HS-5 (cell line): ENCODE data around the gene GTF2IRD2.
"Not testable (repeated sequence)": the region's sequence is repeated elsewhere in the genome, so short reads cannot be mapped to it uniquely, and the experiment has no call there.

Source experiments
- DNase-seq: peaks from one replicate; pipeline ENCODE4 v3.0.0-alpha.2; 2012; ENCODE audit warnings: low read depth

Gene GTF2IRD2

GRCh38 chr7:74850833-74851721, at the start of gene GTF2IRD2:
Gene GTF2IRD2, minus strand, starts transcription at chr7:74851605. Its CDS starts 15,227 bp downstream, at chr7:74836378.
- DNase-seq: not testable (repeated sequence)

- peak; percentile 25 for DNase-seq
Measured at GRCh38 chr7:74890158-74891123, 39.0 kb upstream of the GTF2IRD2 start.

DNA sequence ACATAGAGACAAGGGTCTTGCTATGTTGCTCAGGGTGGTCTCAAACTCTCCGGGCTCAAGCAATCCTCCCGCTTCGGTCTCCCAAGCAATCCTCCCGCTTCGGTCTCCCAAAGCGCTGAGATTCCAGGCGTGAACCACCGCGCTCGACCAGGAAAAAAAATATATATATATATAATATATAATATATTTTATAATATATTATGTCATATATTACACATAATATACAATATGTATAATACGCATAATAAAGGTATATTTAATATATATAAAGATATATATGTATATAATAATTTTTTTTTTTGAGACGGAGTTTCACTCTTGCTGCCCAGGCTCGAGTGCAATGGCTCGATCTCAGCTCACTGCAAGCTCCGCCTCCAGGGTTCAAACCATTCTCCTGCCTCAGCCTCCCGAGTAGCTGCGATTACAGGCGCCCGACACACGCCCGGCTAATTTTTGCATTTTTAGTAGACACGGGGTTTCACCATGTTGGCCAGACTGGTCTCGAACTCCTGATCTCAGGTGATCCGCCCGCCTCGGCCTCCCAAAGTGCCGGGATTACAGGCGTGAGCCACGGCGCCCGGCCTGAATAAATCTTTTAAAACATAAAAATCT, 38.2 kb upstream of the GTF2IRD2 start:
- not testable (repeated sequence) for DNase-seq

GRCh38 chr7:74885295-74885694, 33.9 kb upstream of the GTF2IRD2 start:
- not testable (repeated sequence) for DNase-seq

- DNase-seq: not testable (repeated sequence)
Measured at GRCh38 chr7:74882110-74882509, 30.7 kb upstream of the GTF2IRD2 start.

DNA sequence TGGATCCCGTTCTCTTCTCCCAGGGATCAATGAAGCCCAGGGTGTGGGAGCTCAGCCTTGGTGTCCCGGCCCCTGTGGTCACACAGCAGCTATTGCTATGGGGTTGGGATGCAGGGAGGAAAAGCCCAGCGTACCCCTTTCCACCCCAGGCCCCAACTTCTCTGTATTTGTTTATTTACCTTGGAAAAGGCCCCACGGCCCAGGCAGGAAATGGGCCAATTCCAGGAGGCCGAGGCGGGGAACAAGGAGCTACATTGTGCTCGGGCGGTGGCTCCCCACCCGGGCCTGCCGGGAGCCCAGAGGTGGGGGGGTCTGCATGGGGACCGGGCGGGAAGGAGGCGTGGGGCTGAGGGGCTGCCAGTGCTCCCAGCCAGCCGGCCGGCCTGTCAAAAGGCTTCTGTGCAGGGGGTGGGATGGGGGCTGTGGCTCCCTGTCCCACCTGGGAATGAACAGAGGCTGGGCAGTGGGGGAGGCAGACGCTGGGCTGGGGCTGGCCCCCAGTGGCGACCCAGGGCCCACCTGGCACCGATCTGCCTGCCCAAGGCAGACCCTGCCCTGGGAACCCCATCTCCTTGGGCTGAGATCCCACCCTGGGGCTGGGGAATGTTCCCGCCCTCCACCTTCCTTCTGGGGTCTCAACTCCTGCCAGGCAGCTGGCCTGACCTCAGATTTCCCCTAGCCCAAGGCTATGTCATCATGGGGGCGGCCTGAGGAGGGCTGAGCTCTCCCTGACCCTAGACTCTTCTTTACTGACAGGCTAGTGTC, 23.5 kb upstream of the GTF2IRD2 start:
- not testable (repeated sequence) for DNase-seq

- not testable (repeated sequence) for DNase-seq
Measured at GRCh38 chr7:74874104-74874747, 22.8 kb upstream of the GTF2IRD2 start.

GRCh38 chr7:74872542-74872941, 21.1 kb upstream of the GTF2IRD2 start:
- DNase-seq: not testable (repeated sequence)

DNA sequence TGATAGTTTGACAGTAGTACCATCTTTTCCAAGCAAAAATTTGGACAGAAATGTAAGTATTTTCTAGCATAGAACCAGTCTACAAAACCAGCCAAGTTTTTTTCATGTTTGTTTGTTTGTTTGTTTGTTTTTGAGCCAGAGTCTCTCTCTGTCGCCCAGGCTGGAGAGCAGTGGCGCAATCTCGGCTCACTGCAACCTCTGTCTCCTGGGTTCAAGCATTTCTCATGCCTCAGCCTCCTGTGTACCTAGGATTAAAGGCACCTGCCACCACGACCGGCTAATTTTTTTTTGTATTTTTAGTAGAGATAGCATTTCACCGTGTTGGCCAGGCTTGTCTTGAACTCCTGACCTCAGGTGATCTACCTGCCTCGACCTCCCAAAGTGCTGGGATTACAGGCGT, 14.4 kb upstream of the GTF2IRD2 start:
- DNase-seq: not testable (repeated sequence)

DNA sequence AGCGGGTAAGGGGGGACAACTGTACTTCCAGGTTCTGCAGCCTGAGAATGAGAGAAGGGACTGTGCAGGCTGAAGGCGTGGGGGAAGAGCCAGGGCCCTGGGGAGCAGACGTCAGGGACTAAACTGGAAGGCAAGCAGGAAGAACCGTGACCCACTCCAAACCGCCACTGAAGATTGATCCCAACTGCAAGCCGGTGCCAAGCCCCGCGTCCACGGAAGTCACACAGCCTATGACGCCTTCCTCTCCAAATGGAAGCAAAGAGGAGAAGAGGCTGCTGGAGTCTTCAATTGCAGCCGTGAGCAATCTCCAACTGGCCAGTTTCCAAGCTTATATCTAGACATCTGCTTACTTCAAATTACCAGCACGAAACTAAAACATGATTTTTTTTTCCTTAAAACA, 1.6 kb downstream of the GTF2IRD2 start:
- DNase-seq: not testable (repeated sequence)

- DNase-seq: not testable (repeated sequence)
Measured at GRCh38 chr7:74830411-74830810, 21.0 kb downstream of the GTF2IRD2 start.

- not testable (repeated sequence) for DNase-seq
Measured at GRCh38 chr7:74829959-74830358, 21.4 kb downstream of the GTF2IRD2 start.

- DNase-seq: not testable (repeated sequence)
Measured at GRCh38 chr7:74821259-74821658, 30.1 kb downstream of the GTF2IRD2 start.

DNA sequence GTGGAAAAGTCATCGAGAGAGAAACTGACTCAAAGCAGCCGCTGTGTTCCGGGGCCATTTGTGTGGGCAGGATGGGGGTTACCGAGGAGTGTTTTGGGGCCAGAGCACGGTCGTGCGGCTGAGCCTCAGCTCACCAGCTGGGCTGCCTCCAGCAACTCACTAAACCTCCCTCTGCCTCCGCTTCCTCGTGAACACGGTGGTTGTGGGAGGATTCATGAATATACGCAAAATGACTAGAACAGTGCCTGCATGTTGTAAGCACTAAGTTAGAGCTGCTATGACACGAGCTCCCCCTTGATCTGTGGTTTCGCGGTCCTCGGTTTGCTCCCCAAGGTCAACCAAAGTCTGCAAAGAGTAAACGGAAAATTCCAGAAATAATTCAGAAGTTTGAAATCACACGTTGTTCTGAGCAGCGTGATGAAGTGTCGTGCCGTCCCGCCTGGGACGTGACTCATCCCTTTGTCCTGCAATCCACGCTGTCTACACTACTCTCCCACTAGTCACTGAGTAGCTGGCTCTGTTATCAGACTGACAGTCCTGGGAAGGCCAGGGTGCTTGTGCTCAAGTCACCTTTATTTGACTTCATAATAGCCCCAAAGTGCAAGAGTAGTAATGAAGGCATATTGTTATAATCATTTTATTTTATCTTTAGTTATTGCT, 31.1 kb downstream of the GTF2IRD2 start:
- not testable (repeated sequence) for DNase-seq

DNA sequence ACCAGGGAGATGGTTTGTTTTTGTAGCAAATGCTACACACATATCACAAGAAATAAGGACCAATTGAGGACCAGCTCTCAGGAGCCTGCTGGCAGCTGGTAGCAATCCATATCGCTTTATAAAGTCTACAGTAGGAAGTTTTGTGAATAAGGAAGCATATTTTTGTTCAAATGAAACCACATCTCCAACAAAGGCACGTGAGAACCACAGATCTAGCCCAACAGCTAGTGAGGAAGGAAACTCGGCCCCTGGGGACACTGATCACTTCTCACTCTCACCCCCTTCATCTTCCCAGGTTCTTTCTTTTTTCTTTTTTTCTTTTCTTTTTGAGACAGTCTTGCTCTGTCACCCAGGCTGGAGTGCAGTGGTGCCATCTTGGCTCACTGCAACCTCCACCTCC, 35.5 kb downstream of the GTF2IRD2 start:
- not testable (repeated sequence) for DNase-seq

GRCh38 chr7:74798644-74799043, 52.8 kb downstream of the GTF2IRD2 start:
- DNase-seq: not testable (repeated sequence)

DNA sequence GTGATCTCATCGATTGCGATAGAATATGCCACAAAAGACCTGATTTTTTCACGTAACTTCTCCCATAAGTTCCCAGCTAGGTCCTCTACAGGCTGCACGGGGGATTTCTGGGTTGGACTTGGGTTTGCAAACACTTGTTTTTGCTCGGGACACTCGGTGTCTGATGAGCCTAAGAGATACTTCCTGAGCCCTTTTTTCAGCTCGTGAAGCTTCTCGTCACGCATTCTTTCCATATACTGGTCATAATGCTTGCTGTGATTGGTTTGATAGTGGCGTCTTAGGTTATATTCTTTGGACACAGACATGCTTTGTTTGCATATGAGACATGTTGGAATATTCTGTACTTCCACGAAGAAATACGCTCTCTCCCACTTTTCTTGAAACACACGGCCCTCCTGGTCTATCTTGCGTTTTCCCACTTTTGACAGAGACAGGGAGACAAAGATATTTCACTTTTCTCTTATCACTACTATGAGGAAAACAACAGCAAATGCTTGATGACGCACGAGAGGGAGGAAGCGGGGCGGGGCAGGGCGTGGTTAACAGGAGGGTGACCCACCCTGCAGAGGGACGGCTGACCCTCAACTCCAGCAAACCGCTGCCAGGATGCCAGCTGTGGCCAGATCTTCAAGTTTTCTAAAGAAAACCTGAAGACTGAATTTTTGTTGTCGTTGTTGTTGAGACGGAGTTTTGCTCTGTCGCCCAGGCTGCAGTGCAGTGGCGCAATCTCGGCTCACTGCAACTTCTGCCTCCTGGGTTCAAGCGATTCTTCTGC, 53.4 kb downstream of the GTF2IRD2 start:
- not testable (repeated sequence) for DNase-seq

GRCh38 chr7:74789200-74789736, 62.1 kb downstream of the GTF2IRD2 start:
- DNase-seq: not testable (repeated sequence)
